HG03432 (cell line): ENCODE data around the gene LMNA.
"Not testable (repeated sequence)": the region's sequence is repeated elsewhere in the genome, so short reads cannot be mapped to it uniquely, and the experiment has no call there.

Experiments used
- ATAC-seq: cut with Tn5 transposase; IDR thresholded peaks from one replicate; pipeline ENCODE4 v1.9.1; 2021; ENCODE audit warnings: mild to moderate bottlenecking, moderate library complexity; ENCODE audit not compliant: unreplicated experiment

LMNA gene

GRCh38 chr1:156114101-156114918, at the start of gene LMNA:
Gene LMNA (plus strand): TSS chr1:156114711. CDS start chr1:156114919, 208 bp downstream.
- peak; percentile 78 for ATAC-seq

- ATAC-seq = no peak
Observed at GRCh38 chr1:156065212-156065611, 49.3 kb upstream of the LMNA start.

GRCh38 chr1:156065871-156066270, 48.6 kb upstream of the LMNA start:
- ATAC-seq = no peak

DNA sequence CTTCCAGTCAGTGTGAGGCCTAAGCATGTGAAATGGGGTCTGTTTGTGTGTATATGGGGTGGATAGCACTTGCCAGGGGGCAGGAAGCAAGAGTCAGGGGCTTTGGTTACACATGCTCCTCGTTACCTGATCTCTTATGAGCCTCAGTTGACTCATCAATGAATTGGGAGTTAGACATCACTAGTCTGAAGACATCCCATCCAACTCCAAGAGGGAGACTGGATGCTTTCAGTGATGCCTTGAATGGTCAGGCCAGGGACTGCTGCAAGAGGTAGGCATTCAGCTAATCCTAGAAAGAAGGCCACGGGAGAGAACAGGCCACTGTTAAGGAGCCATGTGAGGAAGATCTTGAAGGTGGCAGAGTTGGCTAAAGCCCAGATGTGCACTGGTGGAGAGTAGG, 47.2 kb upstream of the LMNA start:
- ATAC-seq = no peak

- no peak for ATAC-seq
Observed at GRCh38 chr1:156069490-156070455, 44.7 kb upstream of the LMNA start.

GRCh38 chr1:156070548-156070947, 44.0 kb upstream of the LMNA start:
- ATAC-seq = no peak

DNA sequence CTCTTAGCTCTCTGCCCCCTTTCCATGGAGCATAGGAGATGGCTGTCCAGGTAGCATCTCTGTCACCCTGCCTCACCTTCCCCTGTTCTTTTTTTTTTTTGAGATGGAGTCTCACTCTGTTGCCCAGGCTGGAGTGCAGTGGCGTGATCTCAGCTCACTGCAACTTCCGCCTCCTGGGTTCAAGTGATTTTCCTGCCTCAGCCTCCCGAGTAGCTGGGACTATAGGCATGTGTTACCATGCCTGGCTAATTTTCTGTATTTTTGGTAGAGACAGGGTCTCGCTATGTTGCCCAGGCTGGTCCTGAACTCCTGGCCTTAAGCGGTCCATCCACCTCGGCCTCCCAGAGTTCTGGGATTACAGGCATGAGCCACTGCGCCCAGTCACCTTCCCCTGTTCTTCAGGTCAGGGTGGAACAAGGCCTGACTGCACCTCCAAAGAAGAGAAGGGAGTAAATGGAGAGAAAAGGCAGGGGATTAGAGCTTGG, 43.1 kb upstream of the LMNA start:
- not testable (repeated sequence) for ATAC-seq

- no peak for ATAC-seq
Observed at GRCh38 chr1:156072251-156072650, 42.3 kb upstream of the LMNA start.

DNA sequence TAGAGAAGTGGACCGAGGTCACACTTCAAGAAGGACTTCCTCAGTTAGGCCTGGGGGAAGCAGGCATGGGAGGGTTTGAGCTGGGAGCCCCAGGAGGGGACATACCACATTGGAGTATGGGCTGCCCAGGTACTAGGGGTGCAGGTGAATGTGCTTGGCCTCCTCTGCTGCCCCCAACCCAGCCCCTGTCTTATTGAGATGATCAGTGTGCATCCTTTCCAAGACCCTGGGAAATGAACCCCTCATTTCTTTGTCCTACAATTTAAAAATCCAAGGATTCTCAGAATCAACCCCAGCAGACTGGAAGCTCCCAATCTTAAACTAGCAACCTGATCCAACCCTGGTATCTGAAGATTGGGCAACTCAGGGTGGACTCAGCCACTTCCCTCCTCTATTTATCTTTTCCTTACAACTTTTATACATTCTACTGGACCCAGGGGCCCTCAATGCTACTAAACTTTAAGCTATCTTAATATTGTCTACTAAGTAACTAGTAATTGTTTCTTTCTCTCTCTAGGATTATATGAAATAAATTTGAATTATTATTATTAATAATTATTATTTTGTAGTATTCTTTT, 41.3 kb upstream of the LMNA start:
- ATAC-seq = no peak

- ATAC-seq = no peak
Observed at GRCh38 chr1:156073740-156074139, 40.8 kb upstream of the LMNA start.

DNA sequence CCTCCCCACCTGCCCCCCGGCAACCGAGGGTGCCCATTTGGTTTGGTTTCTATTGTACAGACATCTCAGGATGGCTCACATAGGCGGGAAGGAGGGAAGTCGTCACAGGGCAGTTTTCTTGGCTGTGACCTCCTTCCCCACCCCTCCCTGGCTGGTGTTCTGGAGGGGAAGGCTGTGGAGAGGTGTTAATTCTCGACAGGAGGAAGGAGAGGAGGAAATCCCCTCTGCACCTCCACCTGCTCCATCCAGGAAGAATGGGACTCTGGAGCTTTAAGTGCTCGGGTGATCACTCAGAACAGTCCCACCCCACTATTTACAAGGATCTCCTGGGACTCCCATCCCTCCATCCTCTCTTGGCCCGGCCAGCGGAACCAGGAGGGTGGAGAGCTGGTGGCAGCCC, 39.9 kb upstream of the LMNA start:
- no peak for ATAC-seq

DNA sequence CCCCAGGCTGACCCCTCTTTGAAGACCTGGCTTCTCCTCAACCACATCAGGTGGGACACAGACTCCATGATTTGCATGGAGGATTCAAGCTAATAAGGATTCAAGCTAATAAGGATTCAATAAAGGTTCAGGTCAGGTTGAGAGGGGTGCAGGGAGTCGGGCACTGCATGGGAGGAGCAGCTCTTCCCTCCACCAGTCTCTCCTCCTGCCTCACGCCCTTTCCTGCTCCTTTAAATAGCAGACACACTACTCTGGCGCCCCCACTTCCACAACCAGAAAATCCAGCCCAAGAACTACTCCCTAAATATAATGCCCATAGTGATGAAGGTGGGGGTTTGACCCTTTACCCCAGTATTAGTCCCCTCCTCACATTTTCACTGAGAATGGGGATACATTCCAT, 39.3 kb upstream of the LMNA start:
- ATAC-seq = no peak

- ATAC-seq = no peak
Observed at GRCh38 chr1:156075775-156076204, 38.7 kb upstream of the LMNA start.

- no peak for ATAC-seq
Observed at GRCh38 chr1:156076609-156077429, 37.7 kb upstream of the LMNA start.

- ATAC-seq = no peak
Observed at GRCh38 chr1:156077430-156077760, 37.1 kb upstream of the LMNA start.

- no peak for ATAC-seq
Observed at GRCh38 chr1:156078728-156079127, 35.8 kb upstream of the LMNA start.

DNA sequence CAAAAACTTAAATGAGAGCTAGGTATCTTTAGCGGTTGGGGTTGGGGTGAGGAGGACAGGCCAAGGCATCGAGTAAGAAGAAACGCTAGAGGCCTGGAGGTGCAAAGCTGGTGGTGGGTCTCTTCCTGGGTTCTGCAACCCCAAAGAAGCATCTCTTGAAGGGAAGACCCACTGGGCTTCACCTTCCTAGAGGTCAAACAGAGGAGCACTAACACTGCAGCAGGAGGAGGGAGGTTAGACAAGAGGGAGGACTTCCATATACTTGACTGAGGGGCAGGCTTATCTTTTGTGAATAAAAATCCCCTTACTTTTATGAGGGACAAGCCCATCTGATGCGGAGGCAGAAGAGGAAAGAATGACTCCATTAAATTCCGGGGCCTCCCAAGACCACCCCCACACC, 34.7 kb upstream of the LMNA start:
- no peak for ATAC-seq

DNA sequence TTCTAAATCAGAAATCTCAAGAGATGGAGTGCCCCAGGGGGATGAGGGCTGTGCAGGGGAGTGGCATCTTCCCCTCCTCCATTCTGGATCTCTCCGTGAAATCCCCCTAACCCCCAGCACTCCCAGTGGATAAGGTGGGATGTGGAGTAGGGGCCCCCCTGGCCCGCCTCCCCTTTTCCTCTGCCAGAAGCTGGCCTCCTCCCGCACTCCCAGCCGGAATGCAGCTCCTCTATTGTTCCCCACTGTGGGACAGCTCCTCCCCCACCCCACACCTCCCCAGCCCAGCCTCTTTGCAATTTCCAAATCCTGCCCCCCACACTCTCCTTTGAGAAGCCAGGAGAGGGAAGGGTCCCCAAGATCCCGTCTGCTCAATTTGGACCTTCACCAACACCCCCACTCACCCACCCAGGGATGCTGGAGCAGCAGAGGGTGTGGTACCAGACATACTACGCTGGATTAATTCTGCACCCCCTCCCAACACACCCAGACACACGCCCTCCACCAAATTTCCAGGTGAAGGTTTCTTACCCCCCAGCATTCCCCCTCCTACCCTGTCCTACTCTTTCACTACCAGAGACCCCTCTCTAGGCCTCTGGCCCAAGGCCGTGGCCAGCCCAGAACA, 34.2 kb upstream of the LMNA start:
- no peak for ATAC-seq

GRCh38 chr1:156080863-156081179, 33.7 kb upstream of the LMNA start:
- ATAC-seq = no peak
